ENCODE measurements around the gene KLF5. TPM values are rescaled to one million over a fixed set of nuclear protein-coding genes. Genes with fewer than 3 reads are reported as not detected.

KLF5 gene
- total RNA-seq, 1 experiment from 2014 or later, result 59.2 TPM

DNA sequence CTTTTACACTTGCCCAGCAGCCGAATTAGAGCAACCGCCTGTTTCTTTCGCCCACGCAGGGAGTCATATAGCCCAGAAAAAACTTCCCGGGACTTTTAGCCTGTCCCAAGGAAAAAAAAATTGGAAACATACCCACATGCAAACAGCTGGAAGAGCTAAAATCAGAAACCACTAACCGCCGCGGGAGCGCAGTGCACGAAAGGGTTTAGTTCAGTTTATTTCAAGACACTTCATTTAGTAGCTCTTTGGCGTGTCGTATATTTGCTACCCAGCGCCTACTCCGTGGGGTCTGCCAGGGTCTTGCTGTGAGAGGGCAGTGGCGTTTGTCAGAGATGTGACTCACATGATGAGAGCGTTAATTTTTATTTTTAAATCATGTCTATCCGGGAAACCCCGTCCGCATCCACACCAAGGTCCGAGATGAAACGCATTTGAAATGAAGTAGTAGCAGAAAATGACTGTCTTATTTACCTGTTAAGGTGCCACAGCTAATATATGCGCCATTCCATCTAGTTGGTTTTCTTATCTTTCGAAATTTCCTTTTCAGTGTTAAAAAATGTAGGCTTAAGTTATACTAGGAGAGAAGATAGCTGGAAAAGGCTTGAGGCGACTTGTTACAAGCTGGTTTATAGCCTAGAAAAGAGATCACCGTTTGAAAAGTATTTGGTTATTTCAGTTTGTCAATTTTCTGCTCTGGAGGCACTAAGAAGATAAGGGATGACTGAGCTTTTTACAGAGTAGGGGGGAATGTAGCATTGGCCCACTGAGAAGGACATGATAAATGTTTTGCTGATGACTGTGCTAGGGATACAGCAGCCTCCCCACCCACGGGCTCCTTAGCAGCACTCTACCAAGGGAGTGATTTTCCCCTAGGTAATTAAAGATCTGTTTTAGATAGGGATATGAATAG, 1.7 kb downstream of the KLF5 start:
- H3K27me3 ChIP-seq (ENCODE audit: insufficient read depth, low read length), result no peaks in the 10 kb centered on the region
- no peak overlapping the region for H2AFZ ChIP-seq (ENCODE audit: low read depth, low read length, poor library complexity, severe bottlenecking)
- peaks cover 4% of the 10 kb centered on the region; the same call in 1 of the 2 replicates for H4K20me1 ChIP-seq (ENCODE audit: insufficient read depth)
- H3K9me2 ChIP-seq (ENCODE audit: insufficient read depth), result no peaks in the 10 kb centered on the region
- RAD21 ChIA-PET (ENCODE audit: low non-redundant PET in 1 of 2, low total read pairs in 2 of 2, uncharacterized antibody in 2 of 2, unreplicated experiment in 2 of 2), result no interaction called here
- CTCF ChIA-PET, result interaction anchor here (0.9 to 1.2 kb wide), 2 partner anchors 221 to 356 kb away, joined by 3 read pairs; no protein-coding TSS in a partner anchor
- TF ChIP-seq POLR2AphosphoS5 (IDR thresholded peaks at IDR 0.05; ENCODE audit: low read depth, low read length) (no peak), CEBPB (IDR thresholded peaks at IDR 0.05; ENCODE audit: low read depth) (no peak), ZFX (IDR thresholded peaks at IDR 0.05) (no peak), ELF1 (IDR thresholded peaks at IDR 0.05; ENCODE audit: borderline replicate concordance, low read depth) (no peak), EGR1 (IDR thresholded peaks at IDR 0.05; ENCODE audit: low read depth) (peak; percentile 39; the same call in 1 of the 2 replicates)
- TF ChIP-seq, protein P1, sequence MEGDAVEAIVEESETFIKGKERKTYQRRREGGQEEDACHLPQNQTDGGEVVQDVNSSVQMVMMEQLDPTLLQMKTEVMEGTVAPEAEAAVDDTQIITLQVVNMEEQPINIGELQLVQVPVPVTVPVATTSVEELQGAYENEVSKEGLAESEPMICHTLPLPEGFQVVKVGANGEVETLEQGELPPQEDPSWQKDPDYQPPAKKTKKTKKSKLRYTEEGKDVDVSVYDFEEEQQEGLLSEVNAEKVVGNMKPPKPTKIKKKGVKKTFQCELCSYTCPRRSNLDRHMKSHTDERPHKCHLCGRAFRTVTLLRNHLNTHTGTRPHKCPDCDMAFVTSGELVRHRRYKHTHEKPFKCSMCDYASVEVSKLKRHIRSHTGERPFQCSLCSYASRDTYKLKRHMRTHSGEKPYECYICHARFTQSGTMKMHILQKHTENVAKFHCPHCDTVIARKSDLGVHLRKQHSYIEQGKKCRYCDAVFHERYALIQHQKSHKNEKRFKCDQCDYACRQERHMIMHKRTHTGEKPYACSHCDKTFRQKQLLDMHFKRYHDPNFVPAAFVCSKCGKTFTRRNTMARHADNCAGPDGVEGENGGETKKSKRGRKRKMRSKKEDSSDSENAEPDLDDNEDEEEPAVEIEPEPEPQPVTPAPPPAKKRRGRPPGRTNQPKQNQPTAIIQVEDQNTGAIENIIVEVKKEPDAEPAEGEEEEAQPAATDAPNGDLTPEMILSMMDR (IDR thresholded peaks at IDR 0.05 in 2 of 3, conservative IDR thresholded peaks at IDR 0.05 in 1 of 3; ENCODE audit: borderline replicate concordance in 1 of 3, insufficient read depth in 1 of 3, low read depth in 2 of 3, low read length in 2 of 3), result no peak
- H3K4me1 ChIP-seq (ENCODE audit: control insufficient read depth in 1 of 2, insufficient read depth in 2 of 2, low read length in 2 of 2), result peaks cover 33 to 55% of the 10 kb centered on the region in 2 experiments
- POLR2A ChIA-PET, result interaction anchor here (0.6 to 0.7 kb wide), 2 partner anchors 78 to 108 kb away, joined by 4 read pairs; no protein-coding TSS in a partner anchor
- H3K4me3 ChIP-seq (replicated peaks in 1 of 2; ENCODE audit: low read depth in 1 of 2, low read length in 2 of 2), result peak overlapping the region; percentile 75 to 86
- H3K79me2 ChIP-seq (ENCODE audit: insufficient read depth, low read length), result peaks cover 64% of the 10 kb centered on the region
- no peak for DNase-seq (ENCODE audit: low read depth, low spot score)
- BruUV-seq (replicated peaks), result TSS peak; percentile 40
- intact Hi-C loops (cut with micrococcal nuclease), result loop anchor here (10.0 kb wide), 1 partner anchor 484 kb away; no protein-coding TSS in a partner anchor
- peak overlapping the region; percentile 80 for H3K9ac ChIP-seq (ENCODE audit: low read length)
- H3K4me2 ChIP-seq (ENCODE audit: low read length), result peak overlapping the region; percentile 90
- no peak for ATAC-seq
- no peaks in the 10 kb centered on the region for H3K9me3 ChIP-seq (ENCODE audit: control insufficient read depth in 1 of 2, insufficient read depth in 1 of 2, low read depth in 1 of 2, low read length in 2 of 2)
- peaks cover 11 to 30% of the 10 kb centered on the region in 2 experiments for H3K36me3 ChIP-seq (ENCODE audit: control insufficient read depth in 1 of 2, insufficient read depth in 2 of 2, low read length in 2 of 2)
- H3K27ac ChIP-seq (ENCODE audit: low read depth, low read length), result peak overlapping the region; percentile 83

All from HCT116 (cell line).